AG09319 (cell line): ENCODE results near the gene SLC25A28.

Experiments
- DNase-seq: peaks from one replicate; pipeline ENCODE4 v3.0.0-alpha.2; 2010; ENCODE audit warnings: low read depth; ENCODE audit errors: extremely low read depth
- TF ChIP-seq, protein P1 (sequence below): IDR thresholded peaks from 2 replicates; pipeline ENCODE4 v1.5.1; 2011; ENCODE audit warnings: low read depth, mild to moderate bottlenecking, inconsistent platforms, low read length, moderate library complexity

SLC25A28 gene

DNA sequence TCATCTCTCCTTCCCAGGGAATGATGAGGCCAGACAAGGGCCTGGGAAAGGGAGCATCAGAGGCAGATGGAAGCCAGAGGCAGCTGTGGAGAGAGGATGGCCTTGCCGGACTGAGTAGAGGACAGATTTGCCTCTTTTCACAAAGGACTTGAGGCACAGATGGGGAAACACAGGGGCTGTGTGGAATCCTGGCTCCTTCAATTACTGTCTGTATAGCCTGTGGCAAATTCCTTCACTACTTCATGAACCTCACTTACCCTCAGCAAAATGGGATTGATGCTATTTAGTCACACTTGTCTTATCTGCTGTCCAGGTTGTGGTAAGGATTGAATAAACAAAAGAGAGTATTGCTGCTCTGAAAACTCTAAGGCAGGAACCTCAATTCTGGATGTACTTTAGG, 40.3 kb downstream of the SLC25A28 start:
- TF ChIP-seq, protein P1, sequence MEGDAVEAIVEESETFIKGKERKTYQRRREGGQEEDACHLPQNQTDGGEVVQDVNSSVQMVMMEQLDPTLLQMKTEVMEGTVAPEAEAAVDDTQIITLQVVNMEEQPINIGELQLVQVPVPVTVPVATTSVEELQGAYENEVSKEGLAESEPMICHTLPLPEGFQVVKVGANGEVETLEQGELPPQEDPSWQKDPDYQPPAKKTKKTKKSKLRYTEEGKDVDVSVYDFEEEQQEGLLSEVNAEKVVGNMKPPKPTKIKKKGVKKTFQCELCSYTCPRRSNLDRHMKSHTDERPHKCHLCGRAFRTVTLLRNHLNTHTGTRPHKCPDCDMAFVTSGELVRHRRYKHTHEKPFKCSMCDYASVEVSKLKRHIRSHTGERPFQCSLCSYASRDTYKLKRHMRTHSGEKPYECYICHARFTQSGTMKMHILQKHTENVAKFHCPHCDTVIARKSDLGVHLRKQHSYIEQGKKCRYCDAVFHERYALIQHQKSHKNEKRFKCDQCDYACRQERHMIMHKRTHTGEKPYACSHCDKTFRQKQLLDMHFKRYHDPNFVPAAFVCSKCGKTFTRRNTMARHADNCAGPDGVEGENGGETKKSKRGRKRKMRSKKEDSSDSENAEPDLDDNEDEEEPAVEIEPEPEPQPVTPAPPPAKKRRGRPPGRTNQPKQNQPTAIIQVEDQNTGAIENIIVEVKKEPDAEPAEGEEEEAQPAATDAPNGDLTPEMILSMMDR = no peak

GRCh38 chr10:99573790-99574189, 46.4 kb downstream of the SLC25A28 start:
- DNase-seq = no peak
- TF ChIP-seq, protein P1 = no peak

More for the DNA sequence above, 40.3 kb downstream of the SLC25A28 start:
- DNase-seq = no peak

- TF ChIP-seq, protein P1 = no peak
- DNase-seq = no peak
These were observed 48.4 kb downstream of the SLC25A28 start for GRCh38 chr10:99571816-99572215.

DNA sequence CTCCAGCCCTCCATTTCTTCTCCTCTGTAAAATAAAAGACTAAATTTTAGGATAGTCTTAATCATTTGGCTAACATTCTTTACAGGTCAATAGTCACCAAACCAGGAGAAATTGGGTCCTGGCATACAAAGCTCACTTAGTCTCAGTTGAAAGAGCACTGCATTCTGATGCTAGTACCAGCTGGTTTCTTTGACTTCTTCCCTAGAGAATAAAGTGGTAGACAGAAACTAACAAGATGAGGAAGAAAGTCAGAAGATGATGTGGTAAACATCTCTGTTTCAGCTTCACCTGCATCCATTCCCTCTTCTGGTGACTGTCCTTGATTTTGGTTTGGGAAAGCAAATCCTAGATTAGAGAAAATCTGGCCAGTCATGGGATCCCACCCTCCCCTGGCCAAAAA, 50.3 kb downstream of the SLC25A28 start:
- no peak for DNase-seq
- TF ChIP-seq, protein P1 = no peak

GRCh38 chr10:99569253-99569939, 50.8 kb downstream of the SLC25A28 start:
- TF ChIP-seq, protein P1 = no peak

GRCh38 chr10:99565166-99565565, 55.1 kb downstream of the SLC25A28 start:
- no peak for DNase-seq
- TF ChIP-seq, protein P1 = no peak

More at GRCh38 chr10:99569253-99569939, 50.8 kb downstream of the SLC25A28 start:
- DNase-seq = no peak

GRCh38 chr10:99564361-99564760, 55.9 kb downstream of the SLC25A28 start:
- no peak for DNase-seq
- TF ChIP-seq, protein P1 = no peak
